ENCODE results near the gene SCUBE2.
"Not testable (repeated sequence)": the region's sequence is repeated elsewhere in the genome, so short reads cannot be mapped to it uniquely, and the experiment has no call there.

SCUBE2 gene

GRCh38 chr11:9004183-9004926 is 87.0 kb downstream of the SCUBE2 start:
- peak; percentile 62 for DNase-seq

- peak; percentile 90 for DNase-seq
Observed at GRCh38 chr11:9003573-9004182, 87.7 kb downstream of the SCUBE2 start, which contains the start of gene NRIP3. TSS of gene NRIP3 (minus strand) at chr11:9004001. CDS start at chr11:9003935, 66 bp downstream.

GRCh38 chr11:9002920-9003572 is 88.4 kb downstream of the SCUBE2 start:
- DNase-seq, result no peak

- peak; percentile 10 for DNase-seq
Observed at GRCh38 chr11:9001736-9002135, 89.7 kb downstream of the SCUBE2 start.

- no peak for DNase-seq
Observed at GRCh38 chr11:8998017-8998416, 93.4 kb downstream of the SCUBE2 start.

- DNase-seq, result no peak
Observed at GRCh38 chr11:8997451-8997850, 93.9 kb downstream of the SCUBE2 start.

GRCh38 chr11:8989453-8989852 is 101.9 kb downstream of the SCUBE2 start:
- no peak for DNase-seq

GRCh38 chr11:8988329-8989234 is 102.8 kb downstream of the SCUBE2 start:
- DNase-seq, result no peak

- no peak for DNase-seq
Observed at GRCh38 chr11:8987446-8987845, 104.0 kb downstream of the SCUBE2 start.

GRCh38 chr11:8986772-8987171 is 104.6 kb downstream of the SCUBE2 start:
- DNase-seq, result not testable (repeated sequence)

GRCh38 chr11:8985462-8985861 is 105.9 kb downstream of the SCUBE2 start:
- DNase-seq, result no peak

GRCh38 chr11:8983552-8983951 is 107.8 kb downstream of the SCUBE2 start:
- DNase-seq, result no peak

GRCh38 chr11:8980485-8980884 is 110.9 kb downstream of the SCUBE2 start:
- DNase-seq, result no peak

GRCh38 chr11:8979365-8979764 is 112.0 kb downstream of the SCUBE2 start:
- not testable (repeated sequence) for DNase-seq

GRCh38 chr11:8973121-8973520 is 118.3 kb downstream of the SCUBE2 start:
- DNase-seq, result no peak

- no peak for DNase-seq
Observed at GRCh38 chr11:8971924-8972316, 119.5 kb downstream of the SCUBE2 start.

- no peak for DNase-seq
Observed at GRCh38 chr11:8971196-8971923, 120.0 kb downstream of the SCUBE2 start.

Data from eye (tissue), 1 donor.